Stimulated activated CD8-positive, alpha-beta memory T cell treated with anti-CD3 and anti-CD28 coated beads, Interleukin-15, amount 100 ng/mL, for 48 hours (primary cell): ENCODE data around the gene PRRG3.
"Not testable (repeated sequence)": the region's sequence is repeated elsewhere in the genome, so short reads cannot be mapped to it uniquely, and the experiment has no call there.

ENCODE experiments used
- DNase-seq, 2 donors: peaks; one replicate each; pipeline ENCODE4 v3.0.0-alpha.2; 2020; ENCODE audit warnings: low read depth in 2 of 2

The PRRG3 gene

DNA sequence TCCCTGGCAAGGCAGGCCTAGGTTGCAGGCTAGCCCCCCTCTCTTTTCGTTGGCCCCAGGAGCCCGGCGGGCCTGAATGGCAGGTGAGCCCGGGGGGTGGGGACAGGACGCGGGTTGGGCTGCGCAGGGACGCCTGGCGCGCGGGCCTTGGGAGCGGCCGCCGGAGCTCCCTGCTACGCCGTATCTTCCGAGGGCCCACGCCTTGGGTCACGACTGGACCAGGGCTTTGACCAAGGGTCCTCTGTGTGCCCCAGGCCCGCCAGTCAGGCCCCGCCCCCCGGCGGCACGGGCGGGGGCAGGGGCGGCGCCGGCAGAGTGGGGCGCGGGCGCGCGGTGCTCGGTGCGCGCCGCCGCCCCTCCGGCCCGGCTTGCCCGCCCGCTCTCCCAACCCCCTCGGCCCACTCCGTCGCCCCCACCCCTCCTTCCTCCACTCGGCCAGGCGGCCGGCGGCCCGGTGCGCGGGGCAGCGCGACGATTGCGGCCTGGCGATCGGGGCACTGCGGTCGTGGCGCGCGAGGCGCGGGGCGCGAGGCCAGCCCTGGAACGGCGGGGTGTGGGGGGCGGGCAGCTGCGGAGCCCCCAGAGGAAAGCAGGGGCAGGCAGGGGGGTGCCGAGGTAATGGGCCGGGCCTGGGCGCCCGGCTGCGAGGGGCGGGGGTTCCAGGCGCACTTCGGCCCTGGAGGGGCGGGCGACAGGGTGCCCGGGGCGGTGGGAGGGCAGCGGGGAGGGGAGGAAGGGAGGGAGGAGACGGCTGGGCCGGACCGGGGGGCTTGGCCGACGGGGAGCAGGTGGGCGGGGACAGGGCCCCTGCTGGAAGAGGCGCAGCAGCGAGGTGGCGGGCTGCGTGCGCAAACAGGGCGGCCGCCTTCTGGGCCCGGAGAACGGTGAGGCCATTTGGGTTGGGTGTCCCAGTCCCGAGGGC is at the start of gene PRRG3:
Gene PRRG3, plus strand, starts transcription at position 798 of the 922 bp plus-strand sequence. CDS start 3,357 bp downstream, outside the sequence.
- DNase-seq = no peak

DNA sequence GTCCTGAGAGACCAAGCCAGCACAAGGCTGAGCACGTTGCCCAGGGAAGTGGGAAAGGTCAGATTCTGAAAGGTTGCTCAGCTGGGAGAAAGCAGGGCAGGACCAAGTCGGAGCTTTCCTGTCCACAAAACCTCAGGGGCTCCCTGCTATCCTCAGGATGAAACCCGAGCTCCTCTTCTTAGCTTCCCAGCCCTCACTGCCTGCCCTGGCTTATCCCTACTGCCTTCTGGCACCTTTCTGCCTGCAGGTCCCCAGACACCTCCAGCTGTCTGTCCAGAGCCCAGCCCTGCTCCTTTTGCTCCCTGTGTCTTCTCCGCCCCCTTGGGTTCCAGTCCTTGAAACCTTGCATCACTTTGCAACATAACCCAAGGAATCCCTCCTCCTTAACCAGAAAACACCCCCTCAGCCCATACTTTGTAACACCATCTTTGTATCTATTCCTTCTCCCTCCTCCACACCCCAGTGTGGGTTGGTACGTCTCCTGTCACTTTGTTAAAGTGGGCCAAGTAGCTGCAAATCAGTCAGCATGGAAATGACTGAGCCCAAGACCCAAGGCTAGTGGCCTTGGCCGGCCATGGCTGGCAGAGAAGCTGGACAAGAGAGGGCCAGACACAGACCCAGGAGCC is 20.0 kb upstream of the PRRG3 start:
- no peak for DNase-seq

DNA sequence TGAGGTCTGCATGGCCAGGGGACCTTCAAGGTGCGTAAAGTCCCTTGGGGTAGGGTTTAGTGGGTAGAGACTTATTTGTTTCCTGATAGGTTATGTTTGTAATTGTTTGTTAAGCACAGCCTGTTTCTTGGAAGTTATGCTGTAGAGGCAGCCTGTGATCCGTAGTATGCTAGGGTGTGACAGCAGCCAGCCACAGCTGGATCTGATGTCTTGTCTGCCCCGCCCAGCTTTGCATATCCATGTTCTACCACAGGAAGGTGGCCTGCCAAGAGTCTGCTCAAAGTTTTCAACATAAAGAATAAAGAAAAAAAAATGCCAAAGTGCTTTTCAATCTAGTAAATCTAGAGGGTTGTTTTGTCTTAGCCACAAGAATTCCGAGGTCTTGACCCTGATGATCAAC is 19.1 kb upstream of the PRRG3 start:
- DNase-seq = no peak

- DNase-seq = no peak
Measured at GRCh38 chrX:151679798-151680402, 15.4 kb upstream of the PRRG3 start.

DNA sequence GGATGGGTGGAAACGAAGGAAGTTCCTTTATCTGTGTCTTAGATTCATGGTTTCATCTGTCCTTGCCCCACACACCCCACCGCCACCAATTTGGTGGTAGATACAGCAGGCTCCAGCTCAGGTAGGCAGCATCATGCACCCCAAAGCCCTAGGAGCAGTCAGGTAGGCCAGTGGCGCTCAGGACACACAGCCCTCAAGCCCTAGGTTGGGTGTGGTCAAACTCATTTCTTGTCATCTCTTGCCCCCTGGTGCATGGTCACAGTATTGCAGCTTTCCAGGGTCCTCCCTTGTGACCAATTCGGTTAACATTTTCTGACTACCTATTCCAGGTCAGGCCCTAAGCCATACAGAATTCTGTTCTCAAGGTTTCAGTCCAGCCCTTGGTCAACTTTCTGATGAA is 14.5 kb upstream of the PRRG3 start:
- DNase-seq = peak; percentile 21 to 23

DNA sequence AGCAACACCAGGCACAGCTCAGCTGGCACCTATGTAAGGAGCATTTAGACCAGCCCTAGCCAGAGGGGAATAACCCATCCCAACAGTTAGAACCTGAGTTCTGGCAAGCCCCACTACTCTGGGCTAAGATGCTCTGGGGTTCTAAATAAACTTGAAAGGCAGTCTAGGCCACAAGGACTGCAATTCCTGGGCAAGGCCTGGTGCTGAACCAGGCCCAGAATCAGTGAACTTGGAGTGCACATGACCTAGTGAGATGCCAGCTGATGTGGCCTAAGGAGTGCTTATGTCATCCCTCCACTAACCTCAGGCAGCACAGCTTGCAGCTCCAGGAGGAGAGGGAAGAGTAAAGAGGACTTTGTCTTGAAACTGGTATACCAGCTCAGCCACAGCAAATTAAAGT is 7.6 kb upstream of the PRRG3 start:
- DNase-seq = no peak

- DNase-seq = no peak
Measured at GRCh38 chrX:151688695-151689094, 6.6 kb upstream of the PRRG3 start.

DNA sequence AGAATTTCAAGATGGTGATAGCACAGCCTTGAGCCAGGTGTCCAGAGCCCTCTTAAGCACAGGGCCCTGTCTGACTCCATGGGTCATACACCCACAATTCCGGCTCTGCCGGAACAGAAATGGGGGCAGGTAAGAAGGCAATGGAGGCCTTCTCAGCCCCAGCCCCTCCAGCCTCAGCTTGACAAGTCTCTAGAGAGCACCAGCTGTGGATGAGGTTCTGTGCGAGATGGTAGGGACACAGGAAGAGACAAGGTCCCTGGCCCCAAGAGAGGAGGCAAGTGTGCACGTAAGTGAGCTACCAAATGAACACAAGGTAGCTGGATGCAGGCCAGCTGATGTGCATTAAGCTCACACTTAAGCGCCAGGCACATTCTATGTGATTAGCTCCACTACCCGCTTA is 2.4 kb upstream of the PRRG3 start:
- DNase-seq = no peak

DNA sequence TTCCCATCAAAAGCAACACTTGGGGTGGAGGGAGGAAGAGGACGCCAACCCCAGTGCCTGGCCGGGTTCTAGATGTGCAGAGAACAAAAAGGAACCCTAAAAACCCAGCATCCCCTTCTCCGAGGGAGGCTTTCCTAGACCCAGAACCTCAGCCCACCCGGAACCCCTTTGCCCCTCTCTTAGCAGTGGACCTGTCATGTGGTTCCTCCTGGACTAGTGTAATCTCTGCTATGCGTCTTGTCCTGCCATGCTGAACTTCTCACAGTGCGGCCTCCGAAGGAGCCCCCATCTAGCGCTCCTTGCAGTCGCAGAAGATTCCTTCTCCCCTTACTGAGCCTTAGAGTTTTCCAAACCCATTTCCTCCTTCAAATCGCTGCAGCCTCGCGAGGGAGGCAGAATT is 1.1 kb upstream of the PRRG3 start:
- no peak for DNase-seq

DNA sequence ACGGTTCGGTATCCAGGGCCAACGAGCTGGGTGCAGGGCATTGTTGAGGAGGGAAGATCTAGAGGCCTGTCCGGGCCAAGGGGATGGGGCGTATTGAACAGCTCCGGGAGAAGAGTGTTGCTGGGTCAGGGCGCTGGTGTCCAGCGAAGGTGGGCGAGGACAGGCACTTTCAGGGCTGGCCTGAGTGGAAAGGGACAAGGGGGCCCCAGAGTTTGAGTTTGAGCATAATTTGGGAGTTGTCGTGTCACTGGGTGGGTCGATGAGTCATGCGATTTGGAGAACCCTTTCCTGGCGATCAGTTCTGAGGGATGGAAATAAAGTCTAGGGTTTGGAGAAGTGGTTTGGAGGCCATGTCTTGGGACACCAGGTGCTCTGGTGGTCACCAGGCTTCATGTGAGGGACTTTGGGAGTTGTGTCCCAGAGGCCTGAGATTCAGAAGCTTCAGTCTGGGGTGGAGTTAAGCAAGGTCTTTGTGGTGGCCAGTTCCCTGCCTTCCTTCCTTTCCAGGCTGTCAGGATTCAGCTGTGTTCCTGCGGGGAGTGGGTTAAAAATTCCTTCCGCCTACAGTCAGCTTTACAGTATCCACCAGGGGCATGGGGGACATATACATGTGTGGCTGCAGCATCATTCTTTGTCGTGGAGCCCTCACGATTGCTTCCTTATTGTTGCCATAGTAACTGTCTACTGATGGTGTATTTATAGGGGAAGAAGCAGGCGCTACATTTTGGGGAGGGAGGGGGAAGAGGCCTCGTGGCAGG is 504 bp downstream of the PRRG3 start:
- no peak for DNase-seq

- DNase-seq = not testable (repeated sequence)
Measured at GRCh38 chrX:151697082-151697481, 1.8 kb downstream of the PRRG3 start.

DNA sequence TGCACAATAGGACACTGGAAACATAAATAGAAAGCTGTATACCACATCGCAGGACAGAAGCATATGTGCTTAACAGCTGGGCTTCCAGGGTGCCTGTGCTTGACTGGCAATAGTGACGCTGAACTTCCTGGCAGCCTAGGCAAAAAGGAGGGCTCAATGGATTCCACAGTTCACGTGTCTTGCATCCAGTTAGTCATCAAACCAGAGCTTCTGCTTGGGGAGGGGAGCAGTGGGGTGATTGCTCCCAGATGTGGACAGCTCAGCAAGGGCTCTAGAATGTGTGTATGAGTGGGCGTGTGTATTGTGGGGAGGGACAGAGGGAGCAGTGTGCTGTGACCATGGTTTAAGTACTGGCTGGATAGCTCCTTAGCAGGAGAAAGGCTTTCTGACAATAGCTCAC is 2.3 kb downstream of the PRRG3 start:
- DNase-seq = no peak

DNA sequence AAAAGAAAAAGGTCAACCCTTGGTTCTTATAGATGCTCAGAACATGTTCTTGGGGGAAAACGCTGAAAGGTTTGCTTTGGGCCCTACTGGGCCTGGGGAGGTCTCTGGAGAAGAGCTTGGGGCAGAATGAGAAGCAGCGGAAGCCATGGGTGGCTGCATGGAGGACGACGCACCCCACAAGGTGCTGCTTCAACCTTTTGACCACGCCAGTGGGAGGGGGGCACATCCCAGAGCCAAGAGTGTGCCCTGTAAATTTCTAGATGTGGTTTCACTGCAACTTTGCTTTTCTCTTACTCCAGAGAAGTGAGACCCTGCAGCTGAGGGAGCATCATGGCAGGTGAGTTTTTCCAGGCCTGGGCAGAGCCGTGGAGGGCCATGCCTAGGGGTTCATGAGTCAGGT is 3.2 kb downstream of the PRRG3 start:
- DNase-seq = no peak

DNA sequence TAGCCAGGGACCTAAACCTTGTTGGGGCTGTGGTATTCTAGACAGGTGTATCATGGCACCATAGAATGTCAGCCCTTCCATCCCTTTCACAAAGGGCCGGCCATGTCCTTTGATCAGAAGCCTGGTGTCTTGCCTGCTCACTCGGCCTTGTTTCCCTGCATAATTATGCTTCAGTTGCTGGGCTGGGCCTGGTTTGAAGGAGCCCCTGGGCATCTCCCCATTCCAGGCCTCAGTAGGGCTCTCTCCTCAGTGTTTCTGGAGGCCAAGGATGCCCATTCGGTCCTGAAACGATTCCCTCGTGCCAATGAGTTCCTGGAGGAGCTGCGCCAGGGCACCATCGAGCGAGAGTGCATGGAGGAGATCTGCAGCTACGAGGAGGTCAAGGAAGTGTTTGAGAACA is 4.5 kb downstream of the PRRG3 start:
- no peak for DNase-seq

DNA sequence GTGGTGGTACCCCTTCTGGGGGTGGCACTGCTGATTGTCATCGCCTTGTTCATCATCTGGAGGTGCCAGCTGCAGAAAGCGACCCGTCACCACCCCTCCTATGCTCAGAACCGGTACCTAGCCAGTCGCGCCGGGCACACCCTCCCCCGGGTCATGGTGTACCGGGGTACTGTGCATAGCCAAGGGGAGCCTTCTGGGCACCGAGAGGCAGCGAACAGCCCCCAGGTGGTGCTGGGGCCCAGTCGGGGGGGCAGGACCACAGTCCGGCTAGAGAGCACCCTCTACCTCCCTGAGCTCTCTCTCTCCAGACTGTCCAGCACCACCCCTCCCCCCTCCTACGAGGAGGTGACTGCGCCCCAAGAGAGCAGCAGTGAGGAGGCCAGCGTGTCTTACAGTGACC is 5.3 kb downstream of the PRRG3 start:
- DNase-seq = no peak

- DNase-seq = no peak
Measured at GRCh38 chrX:151701071-151701470, 5.8 kb downstream of the PRRG3 start.

- no peak for DNase-seq
Measured at GRCh38 chrX:151701531-151701930, 6.3 kb downstream of the PRRG3 start.

GRCh38 chrX:151702026-151702714 is 6.9 kb downstream of the PRRG3 start:
- DNase-seq = no peak

DNA sequence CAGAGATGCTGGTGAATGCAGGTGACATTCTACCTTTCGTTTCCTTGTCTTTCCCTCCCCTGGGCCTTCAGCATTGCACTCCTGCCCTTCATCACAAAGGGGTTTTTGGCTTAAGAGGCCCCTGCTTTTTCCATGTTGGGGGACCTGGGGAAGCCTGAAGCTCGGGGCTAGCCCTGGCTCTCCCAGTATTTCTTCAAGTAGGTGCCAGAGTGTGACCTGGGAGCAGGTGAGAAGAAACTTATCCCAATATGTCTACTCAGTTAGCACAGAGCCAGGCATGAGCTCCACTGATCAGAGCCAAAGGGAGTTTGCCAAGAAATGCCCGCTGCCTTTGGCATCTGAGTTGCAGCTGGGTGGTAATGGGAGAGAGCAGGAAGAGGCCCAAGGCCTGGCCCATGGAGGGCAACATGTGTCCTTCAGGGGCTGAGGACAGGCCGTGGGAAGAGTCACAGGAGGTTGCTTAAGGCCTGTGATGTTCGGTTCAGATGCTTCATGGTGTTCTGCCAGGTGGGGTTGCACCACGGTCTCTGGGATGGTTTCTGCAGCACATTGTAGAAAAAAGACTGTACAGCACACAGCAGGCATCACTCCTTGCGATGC is 7.6 kb downstream of the PRRG3 start:
- no peak for DNase-seq

DNA sequence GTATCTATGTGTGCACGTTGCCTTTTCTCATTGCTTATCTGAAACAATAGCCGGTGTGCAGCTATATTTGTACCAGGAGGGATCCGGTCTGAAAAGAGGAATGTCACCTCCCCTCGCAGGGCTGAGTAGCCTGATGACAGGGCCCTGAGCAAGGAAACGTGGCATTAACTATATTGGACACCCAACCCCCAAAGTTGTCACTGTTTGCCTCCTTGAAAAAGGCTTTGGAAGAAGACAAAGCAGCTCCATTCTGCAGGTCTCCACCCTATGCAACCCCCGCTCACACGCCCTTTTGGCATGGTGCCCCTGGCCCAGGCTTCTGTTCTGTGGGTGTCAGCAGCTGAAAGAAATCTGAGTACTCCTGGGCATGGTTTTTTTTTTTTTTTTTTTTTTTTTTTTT is 8.2 kb downstream of the PRRG3 start:
- no peak for DNase-seq

DNA sequence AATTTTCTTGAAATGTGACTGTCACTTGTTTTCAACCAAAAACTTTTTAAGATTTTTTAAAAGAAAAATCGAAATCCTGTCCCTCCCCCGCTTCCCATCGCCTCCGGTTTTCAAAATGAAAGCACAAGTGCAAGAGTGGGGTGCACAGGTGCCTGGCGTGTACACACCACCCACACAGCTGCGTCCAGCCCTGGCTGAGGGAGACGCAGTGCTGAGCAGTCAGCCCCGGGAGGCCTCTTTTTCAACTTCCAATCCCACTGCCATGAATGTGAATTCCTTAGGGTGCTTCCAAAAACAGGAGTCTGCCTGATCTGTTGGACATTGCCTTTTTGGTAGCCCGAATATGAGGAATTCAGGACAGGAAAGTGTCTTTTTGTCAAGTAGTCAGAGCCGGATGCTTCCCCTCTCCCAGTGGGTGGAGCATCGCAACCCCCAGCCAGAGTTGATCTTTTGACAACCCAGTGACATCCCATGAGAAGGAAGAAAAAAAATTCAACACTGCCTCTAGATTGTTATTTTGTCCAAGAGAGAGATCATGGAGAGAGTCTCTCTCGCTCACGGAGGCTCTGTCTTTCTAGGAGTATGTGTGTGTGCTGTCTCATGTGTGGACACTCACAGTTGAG is 8.9 kb downstream of the PRRG3 start:
- no peak for DNase-seq
